ENCODE results near the gene SEC14L5.
A peak's percentile ranks its signal among the peaks of the same experiment; 100 is the strongest.
"Not testable (repeated sequence)": the region's sequence is repeated elsewhere in the genome, so short reads cannot be mapped to it uniquely, and the experiment has no call there.

The SEC14L5 gene

DNA sequence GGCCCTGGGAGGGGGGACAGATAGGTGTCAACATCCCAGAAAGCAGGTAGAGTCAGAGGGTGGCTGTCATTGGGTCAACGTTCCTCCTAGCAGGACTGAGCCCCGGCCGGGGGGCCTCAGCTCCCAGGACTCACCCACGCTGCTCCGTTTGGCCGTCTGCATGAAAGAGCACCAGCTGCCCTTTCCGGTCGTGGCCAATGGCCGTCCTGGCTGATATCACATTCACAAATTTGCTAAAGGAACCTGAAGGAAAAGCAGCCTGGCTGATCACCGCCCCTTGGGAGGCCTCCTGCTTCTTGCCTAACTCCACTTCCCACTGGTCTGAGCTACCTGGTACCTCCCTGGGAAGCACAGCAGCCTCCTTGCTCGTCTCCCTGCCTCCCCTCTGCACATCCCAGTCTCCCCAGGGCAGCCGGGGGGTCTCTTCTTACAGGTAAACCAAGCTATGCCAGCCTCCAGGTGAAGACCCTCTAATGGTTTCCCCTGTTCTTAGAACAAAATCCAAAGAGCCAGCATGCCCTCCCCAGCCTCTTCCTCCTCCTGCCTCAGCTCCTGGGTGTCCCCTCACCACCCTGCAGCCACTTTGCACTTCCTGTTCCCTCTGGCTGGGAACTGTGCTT lies 72.2 kb downstream of the SEC14L5 start:
- ATAC-seq (ENCODE audit: low read depth) (no peak), DNase-seq (ENCODE audit: low spot score in 2 of 2) (no peak)

DNA sequence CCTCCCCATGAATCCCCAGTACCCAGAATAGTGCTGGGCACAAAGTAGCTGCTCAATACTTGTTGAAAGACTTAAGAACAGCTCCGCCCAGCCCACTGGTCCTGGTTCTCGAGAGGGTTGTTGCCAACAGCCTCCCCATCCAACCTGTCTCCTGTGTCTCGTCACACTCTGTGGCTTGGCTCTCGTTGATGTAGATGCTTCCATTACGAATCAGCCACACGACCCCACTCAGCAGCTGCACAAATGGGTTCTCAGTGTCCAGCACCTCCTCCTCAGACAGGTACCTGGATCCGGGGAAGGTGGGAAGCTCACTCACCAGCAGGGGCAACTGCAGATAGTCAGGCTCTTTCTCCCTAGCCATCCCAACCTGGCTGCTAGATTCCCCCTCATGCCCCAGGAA lies 73.5 kb downstream of the SEC14L5 start:
- DNase-seq (ENCODE audit: low spot score in 2 of 2) (no peak), ATAC-seq (ENCODE audit: low read depth) (no peak)
- Mint-ChIP-seq H3K4me3 (no peak overlapping the region), H3K36me3 (peaks cover 9% of the 10 kb centered on the region), H3K9me3 (no peaks in the 10 kb centered on the region), H3K4me1 (peaks cover 14% of the 10 kb centered on the region), H3K27me3 (peaks cover under 1% of the 10 kb centered on the region), H3K27ac (peak overlapping the region; percentile 50)

More for the DNA sequence above, 72.2 kb downstream of the SEC14L5 start:
- Mint-ChIP-seq H3K4me3 (no peak overlapping the region), H3K27ac (no peak overlapping the region), H3K4me1 (peaks cover 13% of the 10 kb centered on the region), H3K9me3 (no peaks in the 10 kb centered on the region), H3K27me3 (no peaks in the 10 kb centered on the region), H3K36me3 (peaks cover 9% of the 10 kb centered on the region)

DNA sequence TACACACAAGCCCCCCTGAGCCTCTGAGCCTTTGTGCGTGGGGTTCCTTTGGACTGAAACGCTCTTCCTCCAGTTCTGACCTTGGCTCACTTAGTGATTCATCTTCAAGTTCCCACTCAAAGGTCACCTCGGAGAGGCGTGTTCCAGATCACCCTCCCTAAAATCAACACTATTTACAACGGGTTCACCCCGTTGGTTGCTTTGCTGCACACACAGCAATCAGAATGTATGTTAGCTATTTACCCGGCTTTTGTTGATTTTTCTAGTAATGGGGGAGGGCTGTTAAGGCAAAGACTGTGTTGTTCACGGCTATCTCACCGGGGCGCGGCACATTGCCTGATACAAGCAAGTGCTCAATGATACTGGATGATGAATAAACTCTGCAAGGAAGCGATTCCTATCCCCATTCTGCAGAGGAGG lies 74.6 kb downstream of the SEC14L5 start:
- Mint-ChIP-seq H3K4me3 (peak overlapping the region; percentile 88), H3K27ac (peak overlapping the region; percentile 92), H3K4me1 (peaks cover 16% of the 10 kb centered on the region), H3K36me3 (peaks cover 7% of the 10 kb centered on the region), H3K9me3 (no peaks in the 10 kb centered on the region), H3K27me3 (peaks cover 2% of the 10 kb centered on the region)
- ATAC-seq (ENCODE audit: low read depth) (no peak), DNase-seq (ENCODE audit: low spot score in 2 of 2) (no peak)

DNA sequence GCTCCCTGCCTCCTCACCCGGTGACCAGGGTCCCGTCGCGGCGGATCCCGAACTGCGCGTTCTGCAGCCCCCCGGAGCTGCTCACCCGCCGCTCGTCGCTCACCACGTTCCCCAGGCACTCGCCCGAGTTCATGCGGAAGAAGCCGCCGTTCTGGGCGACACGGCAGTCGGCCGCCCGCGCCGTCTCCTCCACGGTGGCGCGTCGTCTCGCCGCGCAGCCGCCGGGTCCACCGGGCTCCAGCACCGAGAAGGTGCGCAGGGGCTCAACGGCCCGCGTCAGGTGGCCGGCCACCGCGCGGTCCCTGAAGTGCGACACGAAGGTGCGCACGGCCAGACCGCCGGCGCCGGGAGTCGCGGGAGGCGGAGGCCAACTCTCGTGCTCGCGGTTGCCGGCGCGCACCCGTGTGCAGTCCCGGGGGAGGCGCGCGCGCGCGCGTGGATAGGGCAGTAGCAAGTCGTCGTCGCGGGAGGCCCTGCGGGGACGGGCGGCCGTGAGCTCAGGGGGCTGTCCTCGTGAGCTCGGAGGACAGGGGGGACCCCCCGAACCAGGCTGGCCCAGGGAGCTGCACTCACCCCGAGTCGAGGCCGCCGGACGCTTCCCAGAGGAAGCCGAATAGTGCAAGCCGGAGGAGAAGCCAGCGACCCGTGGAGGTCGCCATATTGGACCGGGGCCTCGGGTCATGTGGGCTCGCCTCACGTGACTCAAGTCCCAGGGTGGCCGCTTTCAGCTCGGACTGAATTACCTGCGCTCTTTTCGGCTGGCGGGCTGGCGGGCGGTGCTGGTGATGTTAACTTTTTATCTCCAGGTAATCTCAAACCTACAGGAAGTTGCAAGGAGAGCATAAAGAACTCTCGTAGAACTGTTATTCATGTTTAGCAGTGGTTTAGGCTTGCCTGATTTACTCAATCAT lies 75.4 kb downstream of the SEC14L5 start, which contains the start of gene NAGPA:
TSS of gene NAGPA (minus strand) at position 680 of the 911 bp plus-strand sequence. CDS start at position 659, 21 bp downstream.
- Mint-ChIP-seq H3K27ac (peak within 1 kb of the TSS; percentile 92), H3K4me3 (peak within 1 kb of the TSS; percentile 88), H3K27me3 (peaks cover 2% of the 10 kb centered on the region), H3K4me1 (peaks cover 16% of the 10 kb centered on the region), H3K9me3 (no peaks in the 10 kb centered on the region), H3K36me3 (peaks cover 6% of the 10 kb centered on the region)
- ATAC-seq (ENCODE audit: low read depth) (peak; percentile 92), DNase-seq (ENCODE audit: low spot score in 2 of 2) (peak; percentile 77 to 84)

DNA sequence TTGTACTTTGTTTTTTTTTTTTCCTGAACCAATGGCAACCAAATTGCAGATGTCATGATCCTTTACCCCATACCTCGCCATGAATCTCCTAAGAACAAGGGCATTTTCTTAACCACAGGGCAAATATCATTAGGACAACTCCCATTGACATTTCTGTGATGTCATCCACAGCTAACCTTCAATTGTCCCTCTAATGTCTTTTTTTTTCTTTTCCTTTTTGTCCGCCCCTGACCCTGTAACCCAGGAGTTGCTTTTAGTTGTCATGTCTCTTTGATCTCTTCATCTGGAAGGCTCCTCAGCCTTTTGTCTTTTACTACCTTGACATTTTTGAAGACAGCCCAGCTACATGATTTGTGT lies 76.0 kb downstream of the SEC14L5 start:
- Mint-ChIP-seq H3K27ac (peak overlapping the region; percentile 92), H3K36me3 (peaks cover 3% of the 10 kb centered on the region), H3K9me3 (no peaks in the 10 kb centered on the region), H3K27me3 (peaks cover 2% of the 10 kb centered on the region), H3K4me1 (peaks cover 14% of the 10 kb centered on the region), H3K4me3 (peak overlapping the region; percentile 88)
- DNase-seq (ENCODE audit: low spot score in 2 of 2) (no peak), ATAC-seq (ENCODE audit: low read depth) (no peak)

DNA sequence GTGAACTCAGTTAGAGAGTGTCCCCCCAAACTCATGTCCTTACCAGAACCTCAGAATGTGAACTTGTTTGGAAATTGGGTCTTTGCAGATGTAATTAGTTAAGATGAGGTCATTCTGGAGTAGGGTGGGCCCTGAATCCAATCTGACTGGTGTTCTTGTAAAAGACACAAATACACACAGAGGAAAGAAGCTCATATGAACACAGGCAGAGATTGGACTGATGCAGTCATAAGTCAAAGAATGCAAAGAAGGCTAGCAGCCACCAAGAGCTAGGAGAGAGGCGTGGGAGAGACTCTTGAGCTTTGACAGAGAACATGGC lies 77.7 kb downstream of the SEC14L5 start:
- H3K9me3 Mint-ChIP-seq: no peaks in the 10 kb centered on the region
- no peak overlapping the region for H3K4me3 Mint-ChIP-seq
- H3K27ac Mint-ChIP-seq: no peak overlapping the region
- peaks cover 2% of the 10 kb centered on the region for H3K27me3 Mint-ChIP-seq
- H3K36me3 Mint-ChIP-seq: peaks cover 2% of the 10 kb centered on the region
- peaks cover 13% of the 10 kb centered on the region for H3K4me1 Mint-ChIP-seq
- no peak for DNase-seq (ENCODE audit: low spot score in 2 of 2)
- no peak for ATAC-seq (ENCODE audit: low read depth)

DNA sequence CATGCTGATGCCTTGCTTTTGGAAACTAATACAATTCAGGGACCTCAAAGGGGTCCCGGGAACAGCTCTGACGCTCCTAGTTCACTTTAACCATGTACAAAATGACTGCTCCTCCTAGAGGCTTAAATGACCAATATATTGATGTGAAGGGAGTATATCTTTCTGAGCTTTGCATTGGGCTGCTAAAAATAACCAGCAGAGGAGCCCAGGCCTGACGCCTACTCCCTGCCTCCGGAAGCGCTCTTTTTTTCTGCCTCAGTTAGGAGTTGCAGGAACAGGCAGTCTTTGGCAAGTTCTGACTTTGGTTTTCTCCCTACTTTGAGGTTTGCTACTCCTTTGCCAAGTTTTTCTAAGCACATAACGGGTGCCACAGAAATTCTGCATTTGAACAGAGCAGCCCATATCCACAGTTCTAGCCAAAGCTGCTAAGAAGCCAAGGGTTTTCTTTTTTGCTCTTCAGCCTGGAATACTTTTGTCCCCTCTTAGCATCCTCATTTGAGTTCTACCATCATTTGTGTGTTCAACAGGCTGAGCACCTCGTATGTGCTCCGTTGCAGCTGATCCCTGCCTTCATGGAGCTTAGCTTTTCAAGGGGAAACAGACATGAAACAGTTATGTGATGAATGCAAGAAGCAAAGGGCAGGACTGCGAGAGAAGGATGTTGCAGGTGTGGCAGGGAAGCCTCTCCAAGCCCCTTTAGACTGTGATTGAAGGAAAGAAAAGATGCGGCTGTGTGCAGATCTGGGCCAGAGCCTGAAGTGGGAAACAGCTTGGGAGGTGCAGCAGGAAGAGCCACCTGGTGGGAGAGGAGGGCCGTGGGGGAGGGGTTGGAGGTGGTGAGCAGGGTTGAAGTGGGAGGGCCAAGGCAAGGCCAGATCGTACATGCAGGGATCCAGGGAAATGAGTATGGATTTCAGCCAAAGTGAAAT lies 78.4 kb downstream of the SEC14L5 start:
- no peak for ATAC-seq (ENCODE audit: low read depth)
- no peak for DNase-seq (ENCODE audit: low spot score in 2 of 2)
- no peaks in the 10 kb centered on the region for H3K36me3 Mint-ChIP-seq

DNA sequence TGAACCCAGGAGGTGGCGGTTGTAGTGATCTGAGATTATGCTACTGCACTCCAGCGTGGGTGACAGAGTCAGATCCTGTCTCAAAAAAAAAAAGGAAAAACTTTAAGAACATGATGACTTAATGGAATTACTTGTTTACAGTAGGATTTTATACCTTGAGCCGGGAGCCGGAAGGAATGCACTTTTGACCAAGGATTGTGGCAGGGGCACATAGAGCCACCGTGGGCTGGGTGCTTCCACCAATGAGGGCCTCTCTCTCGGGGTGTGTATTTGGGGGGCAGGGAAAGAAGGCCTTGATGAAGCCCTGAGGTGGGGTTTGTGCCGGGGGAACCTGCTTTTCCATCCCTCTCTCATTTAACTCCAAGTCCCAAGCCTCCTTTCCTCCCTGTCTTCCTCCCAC lies 82.3 kb downstream of the SEC14L5 start:
- peaks cover 9% of the 10 kb centered on the region for H3K27me3 Mint-ChIP-seq
- no peaks in the 10 kb centered on the region for H3K9me3 Mint-ChIP-seq
- H3K27ac Mint-ChIP-seq: no peak overlapping the region
- no peak for ATAC-seq (ENCODE audit: low read depth)
- DNase-seq (ENCODE audit: low spot score in 2 of 2): no peak
- H3K4me1 Mint-ChIP-seq: peaks cover 8% of the 10 kb centered on the region
- H3K36me3 Mint-ChIP-seq: no peaks in the 10 kb centered on the region
- H3K4me3 Mint-ChIP-seq: no peak overlapping the region

More for the DNA sequence above, 78.4 kb downstream of the SEC14L5 start:
- peaks cover 5% of the 10 kb centered on the region for H3K27me3 Mint-ChIP-seq
- H3K27ac Mint-ChIP-seq: no peak overlapping the region
- H3K9me3 Mint-ChIP-seq: no peaks in the 10 kb centered on the region
- no peak overlapping the region for H3K4me3 Mint-ChIP-seq
- H3K4me1 Mint-ChIP-seq: peaks cover 17% of the 10 kb centered on the region

DNA sequence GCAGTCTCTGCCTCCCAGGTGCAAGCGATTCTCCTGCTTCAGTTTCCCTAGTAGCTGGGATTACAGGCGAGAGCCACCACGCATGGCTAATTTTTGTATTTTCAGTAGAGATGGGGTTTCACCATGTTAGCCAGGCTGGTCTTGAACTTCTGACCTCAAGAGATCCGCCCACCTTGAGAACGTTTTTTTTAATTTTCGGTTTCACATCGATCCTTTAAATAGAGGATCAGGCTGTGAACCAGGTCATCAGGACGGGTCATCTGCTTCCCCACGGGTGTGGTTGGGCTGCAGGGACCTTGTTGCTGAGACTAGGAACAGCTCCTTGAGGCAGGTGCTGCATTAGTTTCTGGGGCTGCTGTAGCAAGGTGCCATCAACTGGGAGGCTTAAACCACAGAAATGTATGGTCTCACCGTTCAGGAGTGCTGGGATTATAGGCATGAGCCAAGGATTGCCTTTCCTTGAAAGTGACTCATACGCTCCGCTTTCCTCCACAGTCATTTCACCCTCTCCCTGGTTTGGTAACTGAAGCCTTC lies 83.5 kb downstream of the SEC14L5 start:
- H3K36me3 Mint-ChIP-seq: peaks cover 2% of the 10 kb centered on the region
- no peaks in the 10 kb centered on the region for H3K9me3 Mint-ChIP-seq
- peaks cover 6% of the 10 kb centered on the region for H3K4me1 Mint-ChIP-seq
- no peak overlapping the region for H3K27ac Mint-ChIP-seq
- H3K27me3 Mint-ChIP-seq: peaks cover 9% of the 10 kb centered on the region
- DNase-seq (ENCODE audit: low spot score in 2 of 2): no peak
- no peak overlapping the region for H3K4me3 Mint-ChIP-seq
- no peak for ATAC-seq (ENCODE audit: low read depth)

DNA sequence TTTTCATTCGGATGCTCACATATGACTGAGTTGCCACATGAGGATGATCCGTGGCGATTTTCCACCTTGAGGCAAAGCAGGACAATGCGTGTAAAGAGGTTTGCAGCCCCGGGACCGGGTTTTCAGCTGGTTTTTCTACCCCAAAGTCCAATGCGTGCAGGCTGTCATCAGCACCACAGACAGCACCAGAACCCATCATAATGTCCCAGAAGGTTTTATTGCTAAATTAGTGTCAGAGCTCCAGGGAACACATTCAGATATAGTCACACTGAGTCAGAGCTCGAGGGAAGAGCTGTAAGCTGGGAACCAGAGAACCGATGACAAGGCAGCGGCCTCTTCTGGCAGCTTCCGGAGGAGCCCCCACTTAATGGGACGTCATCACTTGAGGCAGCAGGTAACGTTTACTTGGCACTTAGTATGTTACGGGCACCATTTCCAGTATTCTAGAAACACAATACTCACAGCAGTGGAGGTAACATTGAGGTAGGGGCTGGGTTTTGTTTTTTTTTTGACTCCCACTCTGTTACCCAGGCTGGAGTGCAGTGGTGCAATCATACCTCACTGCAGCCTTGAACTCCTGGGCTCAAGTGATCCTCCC lies 84.5 kb downstream of the SEC14L5 start:
- ATAC-seq (ENCODE audit: low read depth) (no peak), DNase-seq (ENCODE audit: low spot score in 2 of 2) (no peak)
- Mint-ChIP-seq H3K4me3 (no peak overlapping the region), H3K36me3 (peaks cover 2% of the 10 kb centered on the region), H3K4me1 (peaks cover 4% of the 10 kb centered on the region), H3K9me3 (no peaks in the 10 kb centered on the region), H3K27me3 (peaks cover 11% of the 10 kb centered on the region), H3K27ac (no peak overlapping the region)

DNA sequence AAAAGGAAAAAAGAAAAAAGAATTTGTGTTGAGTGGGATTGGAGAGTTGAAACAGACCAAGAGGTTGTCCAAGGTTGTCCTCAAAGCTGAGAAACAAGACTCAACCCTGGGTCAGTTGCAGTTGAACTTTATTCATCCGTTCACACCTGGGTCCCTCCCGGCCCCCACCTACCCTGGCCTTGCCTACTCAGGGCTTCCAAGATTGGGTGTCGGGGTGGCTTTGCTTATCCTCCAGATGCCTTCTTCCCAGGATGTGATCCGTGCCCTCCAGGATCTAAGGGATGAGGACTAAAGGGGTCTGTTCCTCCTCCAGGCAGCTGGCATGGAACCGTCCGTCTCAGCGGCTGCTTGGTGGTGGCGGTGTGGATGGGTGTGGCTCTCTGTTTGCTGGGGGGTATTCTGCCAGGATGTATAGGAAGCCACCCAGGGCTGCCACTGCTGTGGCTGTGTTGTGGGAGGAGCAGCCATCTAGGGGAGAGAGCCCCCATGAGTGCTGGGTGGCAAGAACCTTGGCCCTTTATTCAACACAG lies 85.9 kb downstream of the SEC14L5 start:
- Mint-ChIP-seq H3K27ac (no peak overlapping the region), H3K9me3 (peaks cover 2% of the 10 kb centered on the region), H3K4me1 (peaks cover 4% of the 10 kb centered on the region), H3K27me3 (peaks cover 11% of the 10 kb centered on the region), H3K4me3 (no peak overlapping the region), H3K36me3 (peaks cover 2% of the 10 kb centered on the region)
- no peak for DNase-seq (ENCODE audit: low spot score in 2 of 2)
- no peak for ATAC-seq (ENCODE audit: low read depth)

DNA sequence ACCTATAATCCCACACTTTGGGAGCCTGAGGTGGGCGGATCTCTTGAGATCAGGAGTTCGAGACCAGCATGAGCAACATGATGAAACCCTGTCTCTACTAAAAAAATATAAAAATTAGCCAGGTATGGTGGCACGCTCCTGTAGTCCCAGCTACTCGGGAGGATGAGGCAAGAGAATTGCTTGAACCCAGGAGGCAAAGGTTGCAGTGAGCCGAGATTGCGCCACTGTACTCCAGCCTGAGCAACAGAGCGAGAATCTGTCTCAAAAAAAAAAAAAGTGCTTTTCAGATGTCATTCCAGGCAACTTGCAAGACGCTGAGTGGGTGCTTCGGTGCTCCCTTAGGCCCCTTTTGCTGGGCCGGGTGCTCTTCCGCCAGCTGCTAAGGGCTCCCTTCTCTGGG lies 86.5 kb downstream of the SEC14L5 start:
- peaks cover 11% of the 10 kb centered on the region for H3K27me3 Mint-ChIP-seq
- not testable (repeated sequence) for H3K36me3 Mint-ChIP-seq; H3K9me3 Mint-ChIP-seq; H3K4me3 Mint-ChIP-seq; ATAC-seq (ENCODE audit: low read depth); DNase-seq (ENCODE audit: low spot score in 2 of 2); H3K4me1 Mint-ChIP-seq; H3K27ac Mint-ChIP-seq

DNA sequence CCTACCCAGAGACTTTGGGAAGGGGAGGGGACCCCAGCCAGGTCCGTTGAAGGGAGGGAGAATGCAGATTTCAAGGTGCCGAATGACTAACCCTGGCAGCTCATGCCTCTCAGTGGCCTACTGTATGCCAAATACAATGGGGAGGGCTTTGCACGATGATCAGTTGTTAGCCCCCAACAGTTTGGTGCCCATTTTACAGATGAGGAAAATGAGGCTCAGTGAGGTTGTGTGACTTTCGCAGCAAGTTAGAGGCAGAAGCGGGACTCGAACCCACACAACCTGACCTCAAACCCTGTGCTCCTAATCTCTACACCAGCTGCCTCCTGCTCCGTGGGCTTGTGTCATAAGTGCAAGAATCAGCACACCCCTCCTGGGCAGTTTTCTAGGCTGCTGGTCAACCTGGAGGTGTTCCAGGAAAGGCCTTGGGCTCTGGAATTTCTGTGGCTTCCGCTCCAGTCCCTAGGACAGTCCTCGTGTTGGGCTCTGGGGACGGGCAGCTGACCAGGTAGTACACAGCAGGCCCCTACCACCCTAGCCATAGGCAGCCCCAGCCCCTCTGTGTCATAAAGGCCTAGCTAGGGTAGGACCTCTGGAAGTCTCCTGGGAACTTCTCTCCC lies 87.5 kb downstream of the SEC14L5 start:
- Mint-ChIP-seq H3K27ac (no peak overlapping the region), H3K9me3 (peaks cover 6% of the 10 kb centered on the region), H3K36me3 (peaks cover 2% of the 10 kb centered on the region), H3K4me3 (no peak overlapping the region), H3K4me1 (peaks cover 4% of the 10 kb centered on the region), H3K27me3 (peaks cover 11% of the 10 kb centered on the region)
- ATAC-seq (ENCODE audit: low read depth): no peak
- no peak for DNase-seq (ENCODE audit: low spot score in 2 of 2)

All from memory B cell (primary cell).